Keratinocyte (primary cell): ENCODE measurements around the gene PCCA.

Experiments used
- CTCF ChIP-seq, 3 experiments: IDR thresholded peaks in 1 of 3; conservative IDR thresholded peaks in 1 of 3; optimal IDR thresholded peaks in 1 of 3; 2 replicates in 2 of 3; 3 replicates in 1 of 3; pipeline versions ENCODE3 to v1.5.1; 2011; ENCODE audit warnings: low read length in 3 of 3, mild to moderate bottlenecking in 3 of 3, moderate library complexity in 2 of 3, control low read depth in 1 of 3, inconsistent platforms in 1 of 3; ENCODE audit not compliant: insufficient read depth in 2 of 3; ENCODE audit errors: extremely low read depth in 1 of 3
- EZH2 ChIP-seq: IDR thresholded peaks from one replicate; pipeline ENCODE4 v1.6.1; 2012; ENCODE audit warnings: inconsistent platforms, mild to moderate bottlenecking, low read length, moderate library complexity

- TF ChIP-seq CTCF (optimal IDR thresholded peaks at IDR 0.05 in 1 of 3, IDR thresholded peaks at IDR 0.05 in 1 of 3, conservative IDR thresholded peaks at IDR 0.05 in 1 of 3; ENCODE audit: extremely low read depth in 1 of 3, insufficient read depth in 2 of 3, low read length in 3 of 3) (no peak), EZH2 (no peak)
These were observed 84.3 kb downstream of the PCCA start for GRCh38 chr13:100173203-100173602.
